Right renal pelvis (tissue), 4 donors: Measurements from ENCODE around the gene PRUNE2. TPM values are rescaled to one million over a fixed set of nuclear protein-coding genes. Genes with fewer than 3 reads are reported as not detected.
"Not testable (repeated sequence)": the region's sequence is repeated elsewhere in the genome, so short reads cannot be mapped to it uniquely, and the experiment has no call there.

Source experiments
- DNase-seq, 4 donors: peaks; one replicate each; pipeline ENCODE4 v3.0.0-alpha.2; 2013; ENCODE audit warnings: low read depth in 4 of 4, low spot score in 3 of 4, missing footprints in 1 of 4
- polyA plus RNA-seq, 4 donors: library from polyadenylated mRNA; unstranded; fragments of 120-200 nt; gene quantifications; one replicate each; pipeline ENCODE4 v1.2.1, GENCODE V29; 2013; ENCODE audit not compliant: insufficient read length in 4 of 4

PRUNE2 gene
- polyA plus RNA-seq, 4 donors, result 11.2 to 13.8 (median 12.8) TPM

DNA sequence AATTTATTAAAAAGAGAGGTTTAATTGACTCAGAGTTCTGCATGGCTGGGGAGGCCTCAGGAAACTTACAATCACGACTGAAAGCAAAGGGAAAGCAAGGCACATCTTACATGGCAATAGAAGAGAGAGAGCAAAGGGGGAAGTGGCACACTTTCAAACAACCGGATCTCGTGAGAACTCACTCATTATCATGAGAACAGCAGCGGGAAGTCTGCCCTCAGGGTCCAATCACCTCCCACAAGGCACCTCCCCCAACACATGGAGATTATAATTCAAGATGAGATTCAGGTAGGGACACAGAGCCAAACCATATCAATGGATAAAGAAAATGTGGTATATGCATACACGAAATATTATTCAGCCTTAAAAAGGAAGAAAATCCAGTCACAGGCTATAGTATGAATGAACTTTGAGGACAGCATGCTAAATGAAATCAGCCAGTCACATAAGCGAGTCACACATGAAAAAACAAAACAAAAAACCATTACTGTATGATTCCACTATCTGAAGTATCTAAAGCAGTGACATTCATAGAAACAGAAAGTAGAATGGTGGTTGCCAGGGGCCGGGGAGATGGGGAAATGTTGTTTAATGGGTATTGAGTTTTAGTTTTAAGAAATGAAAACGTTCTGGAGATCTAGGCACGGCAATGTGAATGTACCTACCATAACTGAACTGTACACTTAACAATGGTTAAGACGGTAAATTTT lies 225.0 kb downstream of the PRUNE2 start:
- no peak for DNase-seq

DNA sequence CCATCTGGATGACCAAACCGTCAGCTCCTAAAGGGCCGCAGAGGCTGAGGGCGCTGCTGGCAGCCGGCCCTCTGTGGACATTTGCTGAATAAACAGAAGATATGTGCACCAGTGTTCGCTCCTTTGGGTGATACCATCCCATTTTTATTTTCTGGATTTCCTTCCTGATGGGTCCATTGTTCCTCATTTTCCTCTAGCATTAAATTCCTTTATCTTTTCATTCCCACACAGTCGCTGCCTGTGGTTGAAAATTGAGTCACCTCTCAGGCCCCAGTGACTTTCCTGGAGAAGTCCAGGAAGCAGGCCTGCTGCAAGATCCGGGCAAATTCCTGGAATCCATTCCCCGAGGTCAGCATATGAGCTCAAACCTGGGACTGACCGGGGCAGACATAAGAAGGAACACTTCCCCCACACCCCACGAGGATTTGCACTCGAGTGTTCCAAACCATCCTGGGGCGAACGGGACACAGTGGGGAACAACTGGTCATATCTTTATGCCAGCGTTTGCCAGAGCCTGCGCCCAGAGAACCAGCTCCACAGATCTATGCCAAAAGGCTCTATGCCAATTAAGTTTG lies 228.3 kb downstream of the PRUNE2 start:
- DNase-seq, result no peak

DNA sequence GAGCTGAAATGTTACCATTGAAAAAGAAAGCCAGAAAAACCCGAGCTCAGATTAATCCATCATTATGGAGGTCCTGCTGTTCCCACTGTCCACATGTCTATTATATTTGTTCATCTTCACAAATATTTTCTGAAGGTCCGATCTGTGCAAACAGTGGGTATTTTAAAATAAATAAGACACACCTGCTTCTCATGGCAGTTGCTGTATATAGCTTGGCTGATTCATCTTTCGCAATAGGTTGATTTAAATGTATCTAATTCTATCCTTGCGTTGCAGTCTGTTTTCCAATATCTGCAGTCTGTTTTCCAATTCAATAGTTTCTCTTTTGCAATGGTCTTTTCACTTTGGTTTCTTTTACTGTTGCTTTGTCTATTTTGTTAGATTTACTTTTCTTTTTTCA lies 229.1 kb downstream of the PRUNE2 start:
- no peak for DNase-seq

DNA sequence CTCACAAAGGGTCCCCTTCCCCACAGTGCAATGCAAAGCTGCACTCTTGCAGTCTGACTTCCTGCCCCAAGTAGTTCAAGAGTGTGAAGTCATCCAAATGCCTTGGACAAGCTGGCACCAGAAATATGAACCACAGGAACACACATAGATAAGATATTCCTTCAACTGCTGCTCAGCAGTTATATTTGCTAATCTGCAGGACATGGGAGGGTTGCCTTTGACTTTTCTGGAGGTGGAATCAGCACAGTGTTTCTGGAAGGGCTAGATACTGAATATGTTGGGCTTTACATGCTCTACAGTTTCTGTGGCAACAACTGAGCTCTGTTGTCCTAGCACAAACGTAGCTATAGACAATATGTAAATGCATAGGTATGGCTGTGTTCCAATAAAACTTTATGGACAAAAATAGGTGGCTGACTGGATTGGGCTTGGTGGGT lies 238.4 kb downstream of the PRUNE2 start:
- no peak for DNase-seq

DNA sequence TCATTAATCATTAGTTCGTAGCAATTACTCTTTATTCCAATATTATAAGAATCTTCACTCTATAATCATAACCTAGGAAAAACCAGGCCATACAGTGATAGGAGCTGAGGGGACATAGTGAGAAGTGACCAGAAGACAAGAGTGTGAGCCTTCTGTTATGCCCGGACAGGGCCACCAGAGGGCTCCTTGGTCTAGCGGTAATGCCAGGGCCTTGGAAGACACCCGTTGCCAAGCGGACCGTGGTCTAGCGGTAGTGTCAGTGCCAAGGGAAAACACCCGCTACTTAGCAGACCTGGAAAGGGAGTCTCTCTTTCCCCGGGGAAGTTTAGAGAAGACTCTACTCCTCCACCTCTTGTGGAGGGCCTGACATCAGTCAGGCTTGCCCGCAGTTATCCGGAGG lies 239.9 kb downstream of the PRUNE2 start:
- not testable (repeated sequence) for DNase-seq

DNA sequence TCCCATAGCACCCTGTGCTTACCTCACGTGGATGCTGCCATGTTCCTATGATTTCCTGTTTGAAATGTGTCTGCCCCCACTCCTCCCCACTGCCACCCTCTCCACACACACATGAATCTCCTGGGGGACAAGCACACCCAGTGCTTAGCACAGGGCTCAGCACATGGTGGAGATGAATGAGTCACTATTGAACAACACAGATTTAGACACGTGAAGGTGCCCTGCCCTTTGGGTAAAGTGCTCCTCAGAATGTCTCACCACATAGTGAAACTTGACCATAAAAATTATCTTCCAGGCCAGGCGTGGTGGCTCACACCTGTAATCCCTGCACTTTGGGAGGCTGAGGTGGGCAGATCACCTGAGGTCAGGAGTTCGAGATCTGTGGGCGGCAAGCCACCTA lies 240.5 kb downstream of the PRUNE2 start:
- DNase-seq, result no peak

- no peak for DNase-seq
These were observed 241.8 kb downstream of the PRUNE2 start for GRCh38 chr9:76664120-76664519.

GRCh38 chr9:76662476-76663281 lies 243.2 kb downstream of the PRUNE2 start:
- DNase-seq, result no peak

GRCh38 chr9:76658510-76659231 lies 247.2 kb downstream of the PRUNE2 start:
- peak; percentile 8 to 34 (median 12) for DNase-seq

DNA sequence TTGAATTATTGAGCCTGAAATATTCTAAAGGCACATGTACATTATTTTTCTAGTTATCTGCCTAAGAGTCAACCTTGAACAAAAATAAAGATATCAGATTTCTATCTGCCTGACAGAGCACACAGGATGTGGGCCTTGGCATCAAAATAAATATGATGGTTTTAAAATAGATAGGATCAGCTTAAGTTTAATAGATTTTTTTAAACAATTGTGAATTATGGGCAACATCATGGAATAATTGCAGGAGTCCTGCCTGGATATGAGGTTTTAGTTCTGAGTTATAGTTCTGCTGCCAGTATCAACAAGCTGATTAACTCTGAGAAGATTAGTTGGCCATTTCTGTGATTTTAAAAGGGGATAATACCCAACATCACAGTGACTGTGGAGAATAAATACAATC lies 248.6 kb downstream of the PRUNE2 start:
- DNase-seq, result no peak

DNA sequence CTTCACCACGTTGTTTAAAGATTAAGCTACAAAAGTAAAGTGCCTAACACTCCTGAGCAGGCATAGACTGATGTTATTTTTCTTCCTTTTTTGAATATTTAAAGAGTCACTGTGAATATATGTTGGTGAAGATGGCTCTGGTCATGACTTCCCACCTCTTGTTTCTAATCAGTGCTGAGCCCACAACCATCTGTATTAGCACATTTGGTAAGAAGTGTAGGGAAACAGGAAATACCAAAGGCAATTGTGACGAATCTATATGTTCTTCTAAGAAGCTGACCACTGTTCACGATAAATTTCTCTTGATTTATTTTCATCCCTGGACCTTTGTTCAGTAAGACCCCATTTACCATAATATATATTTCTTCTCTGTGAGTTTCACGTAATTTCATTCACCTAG lies 249.9 kb downstream of the PRUNE2 start:
- no peak for DNase-seq

GRCh38 chr9:76655121-76655541 lies 250.8 kb downstream of the PRUNE2 start:
- DNase-seq, result no peak

DNA sequence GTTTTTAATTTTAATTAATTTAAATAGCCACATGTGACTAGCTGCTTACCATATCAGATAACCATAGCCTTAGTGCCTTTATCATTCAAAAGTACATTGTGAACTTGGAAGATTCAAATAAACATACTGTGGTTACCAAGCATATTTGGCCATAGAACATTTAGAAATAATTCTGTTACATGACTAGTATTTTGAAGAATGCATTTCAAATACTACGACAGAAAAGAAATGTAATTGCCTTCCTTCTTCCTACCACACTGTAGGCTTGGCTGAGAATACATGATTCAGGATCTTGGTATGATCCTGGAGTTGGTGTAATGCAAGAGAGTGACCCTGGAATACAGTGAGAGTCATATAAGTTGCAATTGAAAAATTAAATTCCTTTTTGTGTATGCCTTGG lies 251.3 kb downstream of the PRUNE2 start:
- DNase-seq, result no peak

- DNase-seq, result no peak
These were observed 251.9 kb downstream of the PRUNE2 start for GRCh38 chr9:76654051-76654461.

- DNase-seq, result no peak
These were observed 253.0 kb downstream of the PRUNE2 start for GRCh38 chr9:76652894-76653293.

DNA sequence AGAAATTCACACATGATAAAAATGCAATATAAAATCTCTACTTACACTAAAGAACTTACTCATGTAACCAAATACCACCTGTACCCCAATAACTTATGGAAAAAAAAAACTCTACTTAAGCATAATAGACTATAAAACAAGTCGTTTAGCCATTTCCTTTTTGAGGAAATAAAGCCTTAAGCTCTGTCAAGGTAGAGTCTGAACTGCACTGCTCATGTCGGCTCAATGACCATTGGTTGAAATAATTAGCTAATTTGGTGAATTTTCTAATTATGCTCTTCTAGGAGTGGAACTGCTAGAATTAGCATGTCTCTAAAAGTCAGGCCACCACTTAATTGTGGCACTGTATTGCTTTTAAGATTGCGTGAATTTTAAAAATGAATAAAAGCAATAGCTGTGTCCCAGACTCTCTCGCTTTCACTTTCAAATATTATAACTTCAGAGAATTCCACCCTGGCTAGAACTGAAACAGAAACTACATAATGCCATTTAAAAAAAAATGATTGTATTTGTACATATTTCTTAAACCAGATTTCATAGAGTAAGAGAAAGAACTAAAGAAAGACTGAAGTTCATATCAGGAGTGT lies 254.7 kb downstream of the PRUNE2 start:
- no peak for DNase-seq

GRCh38 chr9:76650692-76651091 lies 255.2 kb downstream of the PRUNE2 start:
- peak in 1 of 4 donors; percentile 5 for DNase-seq

DNA sequence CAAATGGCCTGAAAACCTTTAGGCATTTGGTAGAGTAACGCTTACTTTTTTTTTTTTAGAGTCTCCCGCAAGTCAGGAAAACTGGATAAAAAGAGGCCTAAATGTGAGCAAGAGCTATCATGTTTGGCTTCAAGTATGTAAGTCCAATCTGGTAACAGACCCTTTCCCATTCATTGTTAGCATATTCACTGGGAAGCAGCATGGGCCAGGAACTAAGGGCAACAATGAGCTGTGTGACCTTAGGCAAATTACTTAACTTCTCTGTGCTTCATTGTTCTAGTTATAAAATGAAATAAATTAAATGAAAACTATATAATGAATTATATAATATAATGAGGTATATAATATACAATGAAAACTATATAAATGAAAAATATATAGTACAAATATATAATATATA lies 256.0 kb downstream of the PRUNE2 start:
- no peak for DNase-seq

- DNase-seq, result no peak
These were observed 259.7 kb downstream of the PRUNE2 start for GRCh38 chr9:76646249-76646648.

GRCh38 chr9:76644647-76645250 lies 261.2 kb downstream of the PRUNE2 start:
- DNase-seq, result no peak
